Peyer's patch (tissue), 4 donors: ENCODE results near the gene EDA.

Experiments used
- POLR2A ChIP-seq, 2 donors: fragments of 450-650 bp; IDR thresholded peaks; one replicate each; pipeline ENCODE4 v1.5.1; 2017; ENCODE audit warnings: antibody characterized with exemption in 2 of 2, mild to moderate bottlenecking in 2 of 2, moderate library complexity in 2 of 2
- TF ChIP-seq, protein P1 (sequence below), 6 experiments: fragments of 450-650 bp in 4 of 6; fragments of 200-600 bp in 2 of 6; sonication (generic) in 1 of 6; IDR thresholded peaks; one replicate each; pipeline ENCODE4 v1.5.1; 2017 to 2019; ENCODE audit warnings: antibody characterized with exemption in 6 of 6, mild to moderate bottlenecking in 3 of 6, moderate library complexity in 1 of 6

- TF ChIP-seq, protein P1, sequence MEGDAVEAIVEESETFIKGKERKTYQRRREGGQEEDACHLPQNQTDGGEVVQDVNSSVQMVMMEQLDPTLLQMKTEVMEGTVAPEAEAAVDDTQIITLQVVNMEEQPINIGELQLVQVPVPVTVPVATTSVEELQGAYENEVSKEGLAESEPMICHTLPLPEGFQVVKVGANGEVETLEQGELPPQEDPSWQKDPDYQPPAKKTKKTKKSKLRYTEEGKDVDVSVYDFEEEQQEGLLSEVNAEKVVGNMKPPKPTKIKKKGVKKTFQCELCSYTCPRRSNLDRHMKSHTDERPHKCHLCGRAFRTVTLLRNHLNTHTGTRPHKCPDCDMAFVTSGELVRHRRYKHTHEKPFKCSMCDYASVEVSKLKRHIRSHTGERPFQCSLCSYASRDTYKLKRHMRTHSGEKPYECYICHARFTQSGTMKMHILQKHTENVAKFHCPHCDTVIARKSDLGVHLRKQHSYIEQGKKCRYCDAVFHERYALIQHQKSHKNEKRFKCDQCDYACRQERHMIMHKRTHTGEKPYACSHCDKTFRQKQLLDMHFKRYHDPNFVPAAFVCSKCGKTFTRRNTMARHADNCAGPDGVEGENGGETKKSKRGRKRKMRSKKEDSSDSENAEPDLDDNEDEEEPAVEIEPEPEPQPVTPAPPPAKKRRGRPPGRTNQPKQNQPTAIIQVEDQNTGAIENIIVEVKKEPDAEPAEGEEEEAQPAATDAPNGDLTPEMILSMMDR (IDR thresholded peaks at IDR 0.05), result no peak
- TF ChIP-seq POLR2A (IDR thresholded peaks at IDR 0.05), result no peak
These were observed 464.0 kb downstream of the EDA start for GRCh38 chrX:70079870-70080269.
